HepG2 (cell line): ENCODE measurements around the gene VENTX.

Source experiments
- FOXA1 ChIP-seq, 2 experiments: fragments of 450-650 bp in 1 of 2; sonication (generic) in 1 of 2; formaldehyde crosslinking in 1 of 2; IDR thresholded peaks; 2 replicates each; pipeline versions ENCODE4 v1.4.0 to v1.6.1; 2016 to 2020; ENCODE audit warnings: missing genetic modification reagents in 1 of 2
- HMGXB4 ChIP-seq, 2 experiments: sonication (generic) in 1 of 2; formaldehyde crosslinking in 1 of 2; IDR thresholded peaks; 2 replicates each; pipeline versions ENCODE4 v1.4.0 to v1.6.1; 2018 to 2020; ENCODE audit warnings: missing genetic modification reagents in 2 of 2, borderline replicate concordance in 1 of 2, low read depth in 1 of 2, mild to moderate bottlenecking in 1 of 2, missing biosample characterization in 1 of 2
- KDM1A ChIP-seq: IDR thresholded peaks from 2 replicates; pipeline ENCODE4 v1.6.1; 2016; ENCODE audit warnings: missing compliant biosample characterization
- PITX1 ChIP-seq: sonication (generic); formaldehyde crosslinking; IDR thresholded peaks from 2 replicates; pipeline ENCODE4 v1.5.1; 2020; ENCODE audit warnings: mild to moderate bottlenecking, missing genetic modification reagents
- POLR2A ChIP-seq, 2 experiments: IDR thresholded peaks; 2 replicates each; pipeline ENCODE4 v1.6.1; 2011; ENCODE audit warnings: low read depth in 2 of 2, low read length in 2 of 2, mild to moderate bottlenecking in 1 of 2, moderate library complexity in 1 of 2; ENCODE audit not compliant: insufficient read depth in 1 of 2
- POLR2AphosphoS5 ChIP-seq: IDR thresholded peaks from 2 replicates; pipeline ENCODE4 v1.6.1; 2012; ENCODE audit warnings: low read depth, low read length
- RAD21 ChIP-seq: fragments of 450-650 bp; formaldehyde crosslinking; IDR thresholded peaks from 2 replicates; pipeline ENCODE4 v1.5.0; 2020; ENCODE audit warnings: mild to moderate bottlenecking
- RORA ChIP-seq: sonication (generic); formaldehyde crosslinking; IDR thresholded peaks from 2 replicates; pipeline ENCODE4 v1.5.0; 2020; ENCODE audit warnings: mild to moderate bottlenecking, missing genetic modification reagents, moderate library complexity
- TAF1 ChIP-seq: sonication (generic); formaldehyde crosslinking; IDR thresholded peaks from 2 replicates; pipeline ENCODE4 v1.4.0; 2020; ENCODE audit warnings: missing genetic modification reagents
- THAP11 ChIP-seq: IDR thresholded peaks from 2 replicates; pipeline ENCODE4 v1.6.1; 2016; ENCODE audit warnings: missing biosample characterization, missing genetic modification reagents
- ZBTB20 ChIP-seq: sonication (generic); formaldehyde crosslinking; IDR thresholded peaks from 2 replicates; pipeline ENCODE4 v1.8.1; 2023; ENCODE audit warnings: missing genetic modification reagents, low read depth, mild to moderate bottlenecking, borderline replicate concordance
- ZFY ChIP-seq: sonication (generic); formaldehyde crosslinking; IDR thresholded peaks from 2 replicates; pipeline ENCODE4 v1.4.0; 2020; ENCODE audit warnings: missing genetic modification reagents
- ZKSCAN1 ChIP-seq: fragments of 150-350 bp; IDR thresholded peaks from 2 replicates; pipeline ENCODE4 v1.6.1; 2014; ENCODE audit warnings: low read length
- ZSCAN20 ChIP-seq: sonication (generic); formaldehyde crosslinking; IDR thresholded peaks from 2 replicates; pipeline ENCODE4 v1.4.0; 2020; ENCODE audit warnings: missing genetic modification reagents, mild to moderate bottlenecking, borderline replicate concordance

- TF ChIP-seq ZFY (CRISPR knock-in tag) (no peak), ZBTB20 (CRISPR knock-in tag) (no peak), POLR2AphosphoS5 (no peak), TAF1 (no peak), FOXA1 (IDR thresholded peaks at IDR 0.05) (no peak), FOXA1 (CRISPR knock-in tag; IDR thresholded peaks at IDR 0.05) (no peak), ZKSCAN1 (no peak), KDM1A (CRISPR knock-in tag) (no peak), RAD21 (CRISPR knock-in tag) (no peak), RORA (CRISPR knock-in tag) (no peak), ZSCAN20 (CRISPR knock-in tag) (no peak), PITX1 (CRISPR knock-in tag) (no peak), POLR2A (IDR thresholded peaks at IDR 0.05; ENCODE audit: insufficient read depth in 1 of 2, low read depth in 2 of 2, low read length in 2 of 2) (no peak), THAP11 (no peak), HMGXB4 (CRISPR knock-in tag; IDR thresholded peaks at IDR 0.05; ENCODE audit: borderline replicate concordance in 1 of 2, low read depth in 1 of 2) (no peak)
Measured at GRCh38 chr10:133230387-133231195, 7.1 kb upstream of the VENTX start.
